K562 treated with DMSO at 1 percent for 12 hours (cell line): Measurements from ENCODE around the gene FAM161B. TPM values are rescaled to one million over a fixed set of nuclear protein-coding genes. Genes with fewer than 3 reads are reported as not detected.

Experiments used
- total RNA-seq: library from RNA; unstranded; fragments of 300-600 nt; gene quantifications from 2 replicates; pipeline ENCODE4 v1.2.3, GENCODE V29; 2022; ENCODE audit not compliant: insufficient read depth

FAM161B gene
- total RNA-seq = 0.93 and 2.3 TPM in 2 replicates

DNA sequence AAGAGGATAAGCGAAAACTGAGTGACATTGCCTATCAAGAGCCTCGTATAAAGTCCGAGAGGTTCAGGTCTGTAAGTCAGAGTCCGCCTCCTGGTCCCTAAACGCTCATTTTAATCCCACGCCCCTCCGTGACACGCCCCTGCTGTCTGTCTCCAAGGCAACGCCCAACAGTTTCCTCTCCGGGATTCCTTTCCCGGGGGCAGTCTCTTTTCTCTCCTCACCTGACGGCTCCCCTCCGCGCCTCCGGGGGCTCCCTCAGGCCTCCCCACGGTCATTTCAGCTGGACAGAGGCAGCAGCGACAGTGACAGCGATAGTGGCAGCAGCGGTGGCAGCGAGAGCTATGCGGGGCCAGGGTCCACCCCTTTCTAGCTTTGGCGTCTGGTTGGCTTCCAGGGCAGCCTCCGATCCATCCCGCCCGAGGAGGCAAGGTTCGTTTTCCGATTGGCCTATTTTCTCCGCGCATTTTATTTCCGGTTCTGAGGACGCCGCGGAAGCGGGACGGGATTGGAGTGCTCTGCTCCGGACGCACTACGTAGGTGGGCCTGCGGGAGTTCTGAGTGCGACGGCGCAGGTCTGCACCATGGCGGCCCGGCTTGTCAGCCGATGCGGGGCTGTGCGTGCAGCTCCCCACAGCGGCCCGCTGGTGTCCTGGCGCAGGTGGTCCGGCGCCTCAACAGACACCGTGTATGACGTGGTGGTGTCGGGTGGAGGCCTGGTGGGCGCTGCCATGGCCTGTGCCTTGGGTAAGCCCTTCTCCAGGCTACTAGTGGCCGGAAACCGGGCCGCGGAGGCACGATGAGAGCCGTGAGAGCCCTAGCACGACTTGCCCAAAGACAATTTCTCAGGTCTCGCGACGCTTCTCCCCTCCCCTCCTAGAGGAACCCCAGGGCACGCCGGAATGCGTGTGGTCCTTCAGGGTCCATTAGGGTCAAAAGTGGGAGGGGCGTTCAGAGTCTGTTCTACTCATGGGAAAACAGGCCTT is at the start of gene FAM161B, which contains the start of gene COQ6:
FAM161B (minus strand) TSS at position 343 of the 983 bp plus-strand sequence; CDS start at position 275, 68 bp downstream.
COQ6 (plus strand) TSS at position 551 of the 983 bp plus-strand sequence; CDS start at position 582, 31 bp downstream.

GRCh38 chr14:73886449-73887317 is 63.2 kb downstream of the FAM161B start, which contains the start of gene ZNF410:
ZNF410 (plus strand) TSS chr14:73886859; CDS start chr14:73892176, 5,317 bp downstream.

Other genes starting within 250 kb of the FAM161B start
- 21.1 and 38.1 TPM in 2 replicates for gene PNMA1, start 235.7 kb downstream of the FAM161B start, total RNA-seq
- gene PTGR2, start 98.3 kb downstream of the FAM161B start, total RNA-seq = 1.4 and 3.0 TPM in 2 replicates
- 22.3 and 29.3 TPM in 2 replicates for gene ZNF410, start 63.2 kb downstream of the FAM161B start, total RNA-seq
- gene COQ6, start 208 bp upstream of the FAM161B start, total RNA-seq = 21.0 and 22.3 TPM in 2 replicates
- 4.4 and 9.1 TPM in 2 replicates for gene ENTPD5, start 69.2 kb upstream of the FAM161B start, total RNA-seq
- gene BBOF1, start 69.3 kb upstream of the FAM161B start, total RNA-seq = 0.50 and 0.83 TPM in 2 replicates
- gene ALDH6A1, start 134.4 kb upstream of the FAM161B start, total RNA-seq = 1.1 and 3.2 TPM in 2 replicates
- 3.3 and 6.2 TPM in 2 replicates for gene LIN52, start 134.9 kb upstream of the FAM161B start, total RNA-seq